Testis (tissue), 2 donors: ENCODE measurements around the gene CABP1.

Experiments used
- POLR2A ChIP-seq: fragments of 450-650 bp; IDR thresholded peaks from one replicate; pipeline ENCODE4 v1.6.1; 2017; ENCODE audit warnings: antibody characterized with exemption, mild to moderate bottlenecking, moderate library complexity
- TF ChIP-seq, protein P1 (sequence below), 3 experiments: fragments of 450-650 bp in 2 of 3; fragments of 200-600 bp in 1 of 3; sonication (generic) in 1 of 3; IDR thresholded peaks; one replicate each; pipeline ENCODE4 v1.5.1; 2016 to 2019; ENCODE audit warnings: antibody characterized with exemption in 3 of 3, mild to moderate bottlenecking in 2 of 3, moderate library complexity in 1 of 3

DNA sequence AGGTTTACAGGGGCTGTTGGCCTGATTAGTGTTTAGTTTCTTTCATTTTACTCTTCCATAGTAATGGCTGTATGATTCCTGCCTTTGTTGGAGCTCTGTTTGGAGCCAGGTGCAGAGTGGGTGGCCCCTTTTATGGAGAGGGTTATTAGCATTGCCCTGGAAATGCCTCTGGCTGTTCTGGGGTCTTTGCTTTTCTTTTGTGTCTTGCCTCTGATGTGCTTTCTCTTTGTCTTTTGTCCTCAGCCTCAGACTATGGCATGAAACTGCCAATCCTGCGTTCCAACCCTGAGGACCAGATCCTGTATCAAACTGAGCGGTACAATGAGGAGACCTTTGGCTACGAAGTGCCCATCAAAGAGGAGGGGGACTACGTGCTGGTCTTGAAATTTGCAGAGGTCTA, 53.4 kb downstream of the CABP1 start:
- TF ChIP-seq, protein P1, sequence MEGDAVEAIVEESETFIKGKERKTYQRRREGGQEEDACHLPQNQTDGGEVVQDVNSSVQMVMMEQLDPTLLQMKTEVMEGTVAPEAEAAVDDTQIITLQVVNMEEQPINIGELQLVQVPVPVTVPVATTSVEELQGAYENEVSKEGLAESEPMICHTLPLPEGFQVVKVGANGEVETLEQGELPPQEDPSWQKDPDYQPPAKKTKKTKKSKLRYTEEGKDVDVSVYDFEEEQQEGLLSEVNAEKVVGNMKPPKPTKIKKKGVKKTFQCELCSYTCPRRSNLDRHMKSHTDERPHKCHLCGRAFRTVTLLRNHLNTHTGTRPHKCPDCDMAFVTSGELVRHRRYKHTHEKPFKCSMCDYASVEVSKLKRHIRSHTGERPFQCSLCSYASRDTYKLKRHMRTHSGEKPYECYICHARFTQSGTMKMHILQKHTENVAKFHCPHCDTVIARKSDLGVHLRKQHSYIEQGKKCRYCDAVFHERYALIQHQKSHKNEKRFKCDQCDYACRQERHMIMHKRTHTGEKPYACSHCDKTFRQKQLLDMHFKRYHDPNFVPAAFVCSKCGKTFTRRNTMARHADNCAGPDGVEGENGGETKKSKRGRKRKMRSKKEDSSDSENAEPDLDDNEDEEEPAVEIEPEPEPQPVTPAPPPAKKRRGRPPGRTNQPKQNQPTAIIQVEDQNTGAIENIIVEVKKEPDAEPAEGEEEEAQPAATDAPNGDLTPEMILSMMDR (IDR thresholded peaks at IDR 0.05) = no peak
- no peak for TF ChIP-seq POLR2A
